Measurements from ENCODE around the gene IRF3.

The IRF3 gene

DNA sequence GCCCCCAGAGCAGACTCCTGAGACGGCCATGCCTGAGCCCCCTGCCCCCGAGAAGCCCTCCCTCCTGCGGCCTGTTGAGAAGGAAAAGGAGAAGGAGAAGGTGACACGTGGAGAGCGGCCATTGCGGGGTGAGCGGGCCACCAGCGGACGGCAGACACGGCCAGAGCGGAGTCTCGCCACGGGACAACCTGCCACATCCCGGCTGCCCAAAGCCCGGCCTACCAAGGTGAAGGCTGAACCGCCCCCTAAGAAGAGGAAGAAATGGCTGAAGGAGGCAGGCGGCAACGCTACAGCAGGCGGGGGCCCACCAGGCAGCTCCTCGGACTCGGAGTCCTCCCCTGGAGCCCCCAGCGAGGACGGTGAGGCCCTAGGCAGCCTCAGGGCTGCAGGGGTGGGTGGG is 49.8 kb downstream of the IRF3 start:
- DNase-seq (ENCODE audit: low read depth) = no peak

DNA sequence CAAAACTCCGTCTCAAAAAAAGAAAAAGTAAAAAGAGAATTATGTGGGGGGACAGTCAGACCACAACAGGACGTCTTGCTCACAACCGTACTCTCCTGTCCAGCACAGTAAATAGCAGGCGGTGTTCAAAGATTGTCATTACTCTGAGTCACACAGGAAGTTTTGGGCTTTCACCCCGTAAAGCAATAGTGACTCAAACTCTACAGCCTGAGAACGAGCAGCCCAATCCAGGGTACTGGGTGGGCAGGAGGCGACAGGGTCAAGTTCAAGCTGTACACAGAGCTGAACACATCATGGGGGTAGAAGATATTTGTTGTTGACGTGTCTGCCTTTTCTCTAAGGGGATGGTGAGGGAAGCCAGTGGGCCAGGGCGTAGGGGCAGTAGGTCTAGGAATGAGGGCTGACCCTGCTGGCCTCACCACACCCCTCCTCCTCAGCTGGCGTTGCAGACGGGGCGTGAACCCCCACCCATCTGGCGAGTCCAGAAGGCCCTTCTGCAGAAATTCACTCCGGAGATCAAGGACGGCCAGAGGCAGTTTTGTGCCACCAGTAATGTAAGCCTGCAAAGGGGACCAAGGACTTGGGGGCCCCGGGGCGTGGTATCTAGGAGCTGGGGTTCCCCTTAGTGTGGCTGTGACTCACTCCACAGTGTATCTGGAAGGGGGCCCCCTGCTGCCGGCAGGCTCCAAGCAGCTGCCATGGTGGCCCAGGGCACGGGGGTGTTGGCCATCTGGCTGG is 51.4 kb downstream of the IRF3 start:
- DNase-seq (ENCODE audit: low read depth) = peak; percentile 79

DNA sequence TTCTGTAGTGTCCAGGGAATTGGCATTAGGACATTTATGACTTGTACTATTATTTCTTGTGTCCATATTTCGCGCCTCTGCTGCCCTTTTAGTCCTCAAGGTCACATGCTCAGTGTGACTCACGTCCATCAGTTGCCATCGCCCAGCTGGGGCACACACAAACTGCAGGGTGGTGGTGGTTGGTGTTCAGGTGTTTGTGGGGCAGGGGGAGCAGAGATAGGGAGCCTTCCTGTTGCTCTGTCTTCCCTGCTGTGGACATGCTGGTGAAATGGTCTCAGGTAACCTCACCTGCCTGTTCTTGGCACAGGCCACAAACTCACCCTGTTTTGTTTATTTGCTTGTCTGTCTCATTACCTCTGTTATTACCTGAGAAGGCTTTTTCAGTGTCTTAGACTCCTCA is 52.3 kb downstream of the IRF3 start:
- DNase-seq (ENCODE audit: low read depth) = peak; percentile 41

Data from HS-27A (cell line).